GM12865 (cell line): Measurements from ENCODE around the gene MCM8.

Experiments
- DNase-seq: peaks from one replicate; pipeline ENCODE4 v3.0.0; 2010; ENCODE audit warnings: low read depth
- H3K4me3 ChIP-seq: 2 replicates; pipeline ENCODE4 v1.5.1; 2011; ENCODE audit warnings: mild to moderate bottlenecking, low read depth, low read length, control low read depth
- TF ChIP-seq, protein P1 (sequence below): IDR thresholded peaks from 2 replicates; pipeline ENCODE4 v1.5.1; 2011; ENCODE audit warnings: low read length, control low read depth, low read depth, inconsistent platforms; ENCODE audit not compliant: insufficient read depth; ENCODE audit errors: missing control alignments

The MCM8 gene

GRCh38 chr20:5947276-5947675, 3.2 kb upstream of the MCM8 start:
- DNase-seq = no peak
- TF ChIP-seq, protein P1, sequence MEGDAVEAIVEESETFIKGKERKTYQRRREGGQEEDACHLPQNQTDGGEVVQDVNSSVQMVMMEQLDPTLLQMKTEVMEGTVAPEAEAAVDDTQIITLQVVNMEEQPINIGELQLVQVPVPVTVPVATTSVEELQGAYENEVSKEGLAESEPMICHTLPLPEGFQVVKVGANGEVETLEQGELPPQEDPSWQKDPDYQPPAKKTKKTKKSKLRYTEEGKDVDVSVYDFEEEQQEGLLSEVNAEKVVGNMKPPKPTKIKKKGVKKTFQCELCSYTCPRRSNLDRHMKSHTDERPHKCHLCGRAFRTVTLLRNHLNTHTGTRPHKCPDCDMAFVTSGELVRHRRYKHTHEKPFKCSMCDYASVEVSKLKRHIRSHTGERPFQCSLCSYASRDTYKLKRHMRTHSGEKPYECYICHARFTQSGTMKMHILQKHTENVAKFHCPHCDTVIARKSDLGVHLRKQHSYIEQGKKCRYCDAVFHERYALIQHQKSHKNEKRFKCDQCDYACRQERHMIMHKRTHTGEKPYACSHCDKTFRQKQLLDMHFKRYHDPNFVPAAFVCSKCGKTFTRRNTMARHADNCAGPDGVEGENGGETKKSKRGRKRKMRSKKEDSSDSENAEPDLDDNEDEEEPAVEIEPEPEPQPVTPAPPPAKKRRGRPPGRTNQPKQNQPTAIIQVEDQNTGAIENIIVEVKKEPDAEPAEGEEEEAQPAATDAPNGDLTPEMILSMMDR = no peak
- no peak overlapping the region for H3K4me3 ChIP-seq

DNA sequence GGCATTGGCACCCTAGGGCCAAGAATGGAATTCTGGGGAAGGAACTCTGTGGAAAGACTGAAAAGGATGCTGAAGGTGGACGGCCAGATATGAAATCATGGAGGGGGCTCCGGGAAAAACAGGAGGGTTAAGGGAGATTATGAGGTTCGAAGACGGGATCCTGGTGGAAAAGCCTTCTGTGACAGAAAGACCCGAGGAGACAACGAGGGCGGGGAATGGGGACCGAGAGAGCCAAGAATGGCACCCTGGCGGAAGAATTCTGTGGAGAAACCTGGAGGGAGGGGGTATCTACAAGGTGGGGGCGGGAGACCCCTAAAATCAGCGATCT, 545 bp upstream of the MCM8 start:
- TF ChIP-seq, protein P1 = no peak
- peak overlapping the region; percentile 85 for H3K4me3 ChIP-seq

DNA sequence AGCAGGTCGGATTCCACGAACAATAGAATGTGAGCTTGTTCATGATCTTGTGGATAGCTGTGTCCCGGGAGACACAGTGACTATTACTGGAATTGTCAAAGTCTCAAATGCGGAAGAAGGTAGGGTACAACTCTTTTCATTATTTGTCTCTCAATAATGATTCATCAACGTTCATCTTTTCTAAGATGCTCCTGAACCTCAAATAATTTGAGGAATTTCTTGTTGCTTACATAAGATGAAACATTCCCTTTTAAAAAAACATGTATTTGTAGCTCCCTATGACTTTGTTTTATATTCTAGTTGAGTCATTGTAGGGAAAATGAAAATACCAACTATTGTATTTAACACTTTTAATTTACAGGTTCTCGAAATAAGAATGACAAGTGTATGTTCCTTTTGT, 17.0 kb downstream of the MCM8 start:
- H3K4me3 ChIP-seq = no peak overlapping the region
- TF ChIP-seq, protein P1 = no peak
- DNase-seq = no peak

More for the DNA sequence above, 545 bp upstream of the MCM8 start:
- DNase-seq = no peak

DNA sequence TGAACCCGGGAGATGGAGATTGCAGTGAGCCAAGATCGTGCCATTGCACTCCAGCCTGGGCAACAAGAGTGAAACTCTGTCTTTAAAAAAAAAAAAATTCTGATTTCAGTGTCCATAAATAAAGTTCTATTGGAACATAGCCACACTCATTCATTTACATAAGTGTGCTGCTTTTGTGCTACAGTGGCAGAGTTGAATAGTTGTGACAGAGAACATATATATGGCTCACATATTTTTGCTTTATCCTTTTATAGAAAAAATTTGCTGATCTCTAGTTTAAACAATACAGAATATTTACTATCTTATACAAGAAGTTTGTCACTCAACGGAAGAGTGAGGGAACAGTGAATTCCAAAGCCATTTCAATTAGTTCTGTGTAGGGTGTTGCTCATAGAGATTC, 18.0 kb downstream of the MCM8 start:
- H3K4me3 ChIP-seq = no peak overlapping the region

GRCh38 chr20:5969348-5969935, 19.0 kb downstream of the MCM8 start:
- no peak overlapping the region for H3K4me3 ChIP-seq
- TF ChIP-seq, protein P1 = no peak
- DNase-seq = no peak

More for the DNA sequence above, 18.0 kb downstream of the MCM8 start:
- DNase-seq = no peak
- TF ChIP-seq, protein P1 = no peak

- TF ChIP-seq, protein P1 = no peak
- no peak overlapping the region for H3K4me3 ChIP-seq
- no peak for DNase-seq
Observed at GRCh38 chr20:5969940-5970339, 19.5 kb downstream of the MCM8 start.

DNA sequence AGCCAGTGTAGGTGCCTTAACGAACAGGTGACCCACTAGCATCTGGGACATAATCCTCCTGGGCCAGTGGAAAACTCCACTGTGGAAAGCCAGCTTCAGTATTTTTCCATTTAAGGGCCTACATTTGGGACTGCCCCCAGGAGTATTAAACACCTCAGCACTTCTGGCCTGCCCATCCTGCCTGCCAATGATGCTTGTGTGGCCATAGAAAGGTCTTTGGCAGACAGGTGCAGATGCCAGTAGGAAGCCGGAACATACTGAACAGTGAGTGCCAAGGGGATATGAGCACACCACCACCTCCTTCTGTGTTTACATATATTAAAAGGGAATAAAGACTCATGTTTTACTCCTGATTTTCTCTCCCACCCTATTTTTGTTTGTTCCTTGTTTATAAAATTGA, 19.9 kb downstream of the MCM8 start:
- H3K4me3 ChIP-seq = no peak overlapping the region
- TF ChIP-seq, protein P1 = no peak
- no peak for DNase-seq
